ENCODE measurements around the gene PRKCH.
"Not testable (repeated sequence)": the region's sequence is repeated elsewhere in the genome, so short reads cannot be mapped to it uniquely, and the experiment has no call there.

The PRKCH gene

DNA sequence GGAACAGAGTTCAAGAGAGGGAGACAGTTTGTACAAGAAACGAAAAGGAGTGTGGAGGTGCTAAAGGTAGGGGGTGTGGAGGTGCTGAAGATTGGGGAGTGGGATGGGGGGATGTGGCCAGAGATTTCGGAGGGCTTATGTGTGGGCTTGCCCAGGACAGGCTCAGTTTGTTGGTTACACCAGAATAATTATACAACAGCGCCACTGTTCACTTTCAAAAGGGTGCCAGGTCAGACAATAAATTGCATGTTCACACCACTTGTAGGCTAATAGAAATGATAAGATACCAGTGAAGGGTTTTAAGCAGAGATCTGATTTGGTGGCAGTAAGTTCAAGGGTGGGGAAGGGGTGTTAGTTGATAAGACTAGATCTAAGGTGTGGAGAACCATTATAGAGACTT lies 75.3 kb downstream of the PRKCH start:
- DNase-seq: no peak

DNA sequence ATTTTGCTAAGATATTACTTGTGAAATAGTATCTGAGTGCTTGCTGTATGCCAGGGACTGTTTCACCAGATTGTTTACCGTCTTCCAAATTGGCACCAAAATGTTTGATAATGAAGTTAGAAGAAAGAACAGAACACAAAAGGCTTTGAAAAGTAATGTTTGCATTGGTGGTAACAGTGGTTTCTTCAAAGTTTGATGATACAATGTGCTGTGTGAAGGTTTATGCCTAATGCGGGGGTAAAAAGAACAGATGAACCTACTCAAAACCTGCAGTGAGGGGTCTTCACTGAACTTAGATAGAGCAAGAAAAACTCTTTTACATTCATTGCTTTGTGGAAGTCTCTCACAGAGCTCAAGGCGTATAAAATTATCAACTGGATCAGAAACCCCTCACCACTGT lies 76.2 kb downstream of the PRKCH start:
- DNase-seq: no peak

DNA sequence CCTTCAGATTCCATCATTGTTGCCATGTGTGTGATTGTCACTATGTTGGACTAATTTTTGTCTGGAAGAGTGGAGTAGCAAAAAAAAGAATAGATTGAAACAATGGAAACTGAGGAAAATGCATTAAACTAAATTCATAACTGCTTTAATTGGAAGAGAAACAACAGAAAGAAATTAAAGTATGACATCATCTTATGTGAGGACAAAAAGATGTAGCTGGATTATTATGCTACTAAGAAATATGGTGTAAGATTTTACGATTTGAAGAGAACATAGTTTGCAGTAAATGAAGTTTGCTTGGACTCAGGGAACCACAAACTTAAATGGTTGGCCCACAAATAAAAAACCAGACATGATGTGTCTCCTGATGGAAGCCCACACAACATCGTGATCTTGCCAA lies 76.8 kb downstream of the PRKCH start:
- no peak for DNase-seq

DNA sequence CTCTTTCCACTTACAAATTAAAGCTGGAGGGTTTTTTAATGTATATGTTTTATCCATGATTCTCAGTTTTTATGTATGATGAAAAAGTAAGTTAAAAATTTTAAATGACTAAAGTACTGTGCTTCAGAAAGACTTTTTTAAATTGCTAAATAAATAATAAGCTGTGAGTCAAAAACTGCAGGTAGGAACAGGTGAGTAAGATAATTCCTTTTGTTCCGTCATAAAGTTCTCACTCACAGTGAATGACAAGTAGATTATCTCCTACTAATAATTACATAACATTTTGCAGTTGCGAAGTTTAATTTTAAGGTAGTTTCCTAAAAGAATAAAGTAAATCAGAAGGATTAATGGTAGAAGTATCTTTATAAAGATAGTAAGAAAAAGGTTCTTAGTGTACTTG lies 78.0 kb downstream of the PRKCH start:
- no peak for DNase-seq

DNA sequence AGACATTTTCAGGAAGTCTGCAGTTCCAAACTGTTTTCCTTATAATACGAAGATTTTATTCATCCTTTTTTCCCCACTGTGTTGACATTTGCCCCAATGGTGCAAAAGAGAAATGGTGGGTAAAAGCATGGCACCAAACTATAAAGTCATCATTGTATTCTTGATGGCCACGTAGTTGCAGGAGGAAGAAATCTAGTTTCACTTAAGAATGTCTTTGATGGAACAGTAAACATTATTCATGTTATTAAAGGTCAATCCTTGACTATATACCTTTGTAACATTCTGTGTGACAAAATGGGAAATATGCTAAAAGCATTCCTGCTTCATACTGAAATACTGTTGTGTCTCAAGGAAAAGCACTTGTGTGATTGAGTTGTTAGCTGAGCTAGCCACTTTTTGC lies 80.1 kb downstream of the PRKCH start:
- DNase-seq: no peak

DNA sequence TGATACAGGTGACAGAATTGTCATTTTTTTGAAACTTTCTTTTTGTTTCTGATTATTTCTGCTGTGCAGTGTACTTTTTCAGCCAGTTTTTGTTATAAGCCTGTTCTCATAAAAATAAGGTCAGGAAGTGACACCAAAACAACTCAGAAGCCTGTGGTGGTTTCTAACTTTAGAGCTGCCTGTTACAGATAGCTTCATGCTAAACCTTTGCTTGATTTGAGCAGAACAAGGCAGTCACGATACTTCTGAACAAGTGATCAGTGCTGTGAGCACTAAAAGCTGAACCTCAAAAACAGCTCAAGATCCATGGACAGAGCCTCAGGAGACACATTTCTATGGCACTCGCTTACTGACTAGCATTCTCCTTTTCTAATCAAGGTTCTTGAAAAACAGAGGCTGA lies 82.0 kb downstream of the PRKCH start:
- DNase-seq: peak; percentile 10

DNA sequence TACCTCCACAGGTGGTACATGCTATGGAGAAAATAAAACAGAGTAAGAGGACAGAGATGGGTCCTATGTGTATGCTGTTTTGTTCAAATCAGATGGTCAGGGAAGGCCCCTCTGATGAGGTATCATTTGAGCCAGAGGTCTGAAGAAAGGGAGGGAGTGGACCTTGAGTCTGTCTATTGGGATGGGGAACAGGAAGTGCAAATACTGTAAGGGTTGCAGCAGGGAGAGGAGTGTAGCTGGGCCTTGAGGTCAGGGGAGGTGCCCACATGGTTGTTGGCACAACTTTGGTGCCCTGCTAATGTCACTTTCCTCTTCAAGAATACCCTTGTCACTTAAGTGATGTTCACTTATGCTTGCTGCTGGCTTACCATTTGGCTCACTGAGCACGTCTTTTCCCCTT lies 83.3 kb downstream of the PRKCH start:
- DNase-seq: no peak

DNA sequence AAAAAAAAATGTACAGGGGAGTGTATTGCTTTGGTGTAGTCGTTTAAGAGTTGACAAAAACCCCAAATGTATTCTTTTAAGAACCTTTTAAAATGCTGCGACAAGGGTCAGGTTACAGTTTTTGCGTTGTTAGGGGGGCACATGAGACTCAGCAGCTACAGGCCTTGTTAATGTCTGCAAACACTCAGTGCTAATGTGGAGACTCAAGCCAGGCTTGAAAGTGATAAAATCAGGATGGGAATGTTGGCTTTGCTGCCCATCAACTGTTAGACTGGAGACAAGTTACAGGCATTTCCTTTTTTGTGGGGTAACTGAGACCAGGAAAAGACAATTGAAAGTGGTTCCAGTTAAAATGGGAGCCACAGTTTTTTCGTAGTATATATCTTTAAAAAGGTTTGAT lies 84.8 kb downstream of the PRKCH start:
- no peak for DNase-seq

DNA sequence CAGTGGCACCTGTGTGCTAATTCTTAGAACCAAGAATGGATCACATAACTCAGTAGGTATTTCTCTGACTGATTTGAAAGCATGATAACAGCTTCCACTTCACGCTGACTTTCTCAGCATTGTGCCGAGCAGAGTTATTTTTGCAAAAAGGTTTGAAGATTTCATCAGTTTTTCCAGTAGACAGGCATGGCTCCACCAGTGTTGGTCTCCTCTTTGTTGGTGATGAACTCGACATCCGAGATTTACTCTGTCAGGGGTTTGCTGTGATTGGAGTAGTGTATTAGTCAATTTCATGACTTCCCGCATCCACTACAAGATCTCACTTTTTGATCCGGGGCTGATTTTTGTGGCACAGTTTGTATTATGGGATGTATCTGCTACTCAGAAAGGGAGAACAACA lies 85.3 kb downstream of the PRKCH start:
- DNase-seq: no peak

DNA sequence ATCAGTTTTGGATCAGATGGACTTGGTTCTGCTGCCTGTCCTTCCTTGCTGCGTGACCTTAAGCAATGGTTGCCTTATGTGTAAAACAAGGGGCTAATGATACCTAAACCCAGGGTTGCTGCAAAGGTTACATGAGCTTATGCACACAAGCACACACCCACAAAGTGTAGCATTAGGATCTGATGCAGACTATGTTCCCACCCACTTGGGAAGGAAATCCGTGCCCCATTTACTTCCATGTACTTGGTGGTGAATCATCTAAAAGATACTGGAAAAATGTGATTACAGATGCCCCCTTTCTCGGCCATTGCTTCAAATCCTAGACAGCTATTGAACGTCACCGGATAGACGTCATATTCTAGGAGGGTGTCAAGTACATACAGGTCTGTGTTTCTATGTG lies 87.1 kb downstream of the PRKCH start:
- no peak for DNase-seq

DNA sequence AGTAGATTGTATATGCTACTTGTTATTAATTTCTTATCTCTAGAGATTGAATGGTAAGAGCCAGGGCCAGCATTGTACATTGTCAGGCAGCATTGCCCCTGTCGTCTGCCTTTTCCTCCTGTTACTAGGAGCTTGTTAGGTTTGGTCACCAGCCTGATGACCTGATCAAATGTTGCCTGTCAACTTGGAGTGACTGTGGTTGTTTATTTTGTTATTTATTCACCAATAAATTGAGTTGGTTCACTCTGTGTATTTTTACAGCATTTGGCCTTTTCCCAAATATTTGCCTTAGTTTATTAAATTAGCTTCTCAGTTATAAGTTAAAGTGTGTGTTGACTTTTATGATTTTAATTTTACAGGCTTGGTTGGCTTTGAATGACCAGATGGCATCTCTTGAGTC lies 88.4 kb downstream of the PRKCH start:
- no peak for DNase-seq

DNA sequence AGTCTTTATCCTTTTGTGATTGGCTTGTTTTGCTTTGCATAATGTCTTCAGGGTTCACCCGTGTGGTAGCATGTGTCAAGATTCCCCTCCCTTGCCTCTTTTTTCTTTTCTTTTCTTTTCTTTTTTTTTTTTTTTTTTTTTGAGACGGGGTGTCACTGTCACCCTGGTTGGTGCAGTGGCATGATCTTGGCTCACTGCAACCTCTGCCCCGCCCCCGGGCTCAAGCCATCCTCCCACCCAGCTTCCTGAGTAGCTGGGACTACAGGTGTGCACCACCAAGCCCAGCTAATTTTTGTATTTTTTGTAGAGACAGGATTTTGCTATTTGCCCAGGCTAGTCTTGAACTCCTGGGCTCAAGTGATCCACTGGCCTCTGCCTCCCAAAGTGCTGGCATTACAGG lies 94.6 kb downstream of the PRKCH start:
- not testable (repeated sequence) for DNase-seq

DNA sequence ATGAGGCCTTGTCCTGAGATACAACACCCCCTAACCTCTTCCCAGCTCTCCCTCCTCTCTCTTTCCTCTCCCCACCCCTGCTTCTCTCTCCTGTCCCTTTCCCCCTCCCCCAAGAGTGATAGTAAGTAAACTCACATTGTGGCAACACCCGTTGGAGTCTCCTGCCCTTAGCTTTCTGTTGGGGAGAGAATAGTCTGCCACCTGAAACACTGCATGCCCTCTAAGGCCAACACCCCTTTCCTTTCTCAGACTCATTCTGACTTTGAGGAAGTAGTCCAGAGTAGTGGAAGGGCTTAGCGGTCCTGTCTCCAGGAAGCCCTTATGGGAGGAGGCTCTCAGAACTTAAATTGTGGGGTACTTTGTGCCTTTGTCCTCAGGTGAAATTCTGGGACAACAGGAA lies 95.2 kb downstream of the PRKCH start:
- peak; percentile 28 for DNase-seq

DNA sequence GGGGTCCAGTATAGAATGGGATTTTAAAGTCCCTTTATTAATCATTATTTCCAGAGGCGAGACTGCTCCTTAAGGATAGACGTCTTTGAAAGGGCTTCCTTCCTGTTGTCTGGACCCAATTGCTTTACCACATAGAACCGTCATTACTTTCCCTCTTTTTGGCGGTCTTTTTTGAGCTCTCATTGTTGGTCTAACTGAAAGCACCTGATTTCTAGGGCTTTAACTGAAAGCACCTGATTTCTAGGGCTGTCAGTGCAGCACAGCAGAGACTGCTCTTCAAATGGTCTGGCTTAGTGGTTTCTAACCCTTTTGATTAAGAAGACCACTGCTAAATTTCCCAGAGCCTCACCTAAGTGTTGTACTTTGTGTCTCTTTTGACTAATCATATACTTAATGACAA lies 95.8 kb downstream of the PRKCH start:
- no peak for DNase-seq

DNA sequence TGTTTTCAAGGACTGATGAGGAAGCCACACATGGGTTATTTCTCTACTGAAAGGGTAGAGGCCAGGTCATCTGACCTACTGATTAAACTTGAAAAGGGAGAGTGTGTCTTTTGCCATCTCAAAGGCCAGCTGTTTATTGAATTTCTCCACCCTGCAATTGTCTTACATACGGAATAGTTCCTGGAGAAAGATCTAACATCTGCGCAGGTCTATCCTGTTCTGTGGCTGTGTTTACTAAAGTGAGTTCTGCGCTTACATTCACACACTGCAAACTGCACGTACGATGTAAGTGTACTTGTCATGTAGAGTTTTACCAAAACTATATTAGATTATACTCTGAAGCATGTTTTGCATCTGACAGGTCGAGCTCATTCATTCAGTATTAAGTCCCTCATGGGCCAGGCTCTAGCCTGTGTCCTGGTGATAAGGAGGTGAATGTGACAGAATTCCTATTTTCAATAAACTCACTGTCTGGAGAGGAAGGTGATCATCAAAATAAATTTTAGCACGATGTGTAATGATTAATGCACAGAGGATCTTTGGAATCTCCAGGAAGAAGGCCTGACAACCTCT lies 96.6 kb downstream of the PRKCH start:
- DNase-seq: peak; percentile 12

DNA sequence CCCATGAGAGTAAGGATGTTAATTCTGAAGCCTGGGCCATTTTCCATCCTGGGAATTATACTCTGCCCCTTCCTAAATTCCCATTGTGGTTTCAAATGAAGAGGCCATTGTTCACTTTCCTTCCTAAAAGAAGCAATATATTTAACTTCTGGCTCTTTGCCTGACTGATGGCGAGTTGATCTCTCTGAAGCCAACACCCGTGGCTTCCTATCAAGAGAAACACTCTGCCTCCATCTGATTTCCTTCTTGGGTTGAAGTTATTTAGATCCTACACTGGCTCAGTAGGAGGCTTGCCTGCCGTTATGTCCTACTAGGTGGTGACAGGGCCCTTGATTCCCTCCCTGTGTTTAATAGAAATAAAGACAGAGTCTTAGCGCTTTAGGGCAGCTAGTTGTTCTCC lies 97.4 kb downstream of the PRKCH start:
- peak; percentile 68 for DNase-seq

DNA sequence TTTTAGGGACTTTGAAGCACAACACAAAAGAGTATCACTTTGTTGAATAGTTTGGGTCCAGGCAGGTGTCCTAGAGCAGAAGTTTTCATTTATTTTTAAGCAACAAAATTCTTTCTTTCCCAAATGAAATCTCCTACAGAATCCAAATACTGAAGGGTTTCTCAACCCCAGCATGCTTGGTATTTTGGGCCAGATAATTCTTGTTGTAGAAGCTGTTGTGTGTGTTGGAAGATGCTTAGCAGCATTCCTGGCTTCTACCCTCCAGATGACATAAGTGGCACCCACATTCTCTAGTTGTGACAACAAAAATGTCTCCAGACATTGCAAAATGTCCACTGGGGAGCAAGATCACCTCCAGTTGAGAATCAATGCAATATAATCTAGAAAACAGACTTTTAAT lies 97.8 kb downstream of the PRKCH start:
- DNase-seq: no peak

DNA sequence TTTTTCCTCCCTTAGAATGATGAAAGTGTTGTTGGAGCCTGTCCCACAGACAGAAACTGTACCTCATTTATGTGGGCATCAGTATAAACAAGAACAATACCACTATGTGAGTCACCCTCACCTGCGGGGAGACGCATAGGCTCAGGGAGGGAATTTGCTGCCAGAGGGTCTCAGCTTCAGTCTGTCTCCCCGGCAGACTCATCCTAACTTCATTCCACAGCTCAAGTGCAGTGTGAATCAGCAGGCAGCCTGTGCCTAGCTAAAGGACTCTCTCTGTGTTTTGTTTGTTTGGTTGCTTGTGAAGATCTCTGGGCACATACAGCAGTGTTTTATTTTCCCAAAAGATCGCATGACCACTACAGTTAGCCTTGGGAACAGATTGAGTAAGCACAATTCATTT lies 98.9 kb downstream of the PRKCH start:
- DNase-seq: no peak

DNA sequence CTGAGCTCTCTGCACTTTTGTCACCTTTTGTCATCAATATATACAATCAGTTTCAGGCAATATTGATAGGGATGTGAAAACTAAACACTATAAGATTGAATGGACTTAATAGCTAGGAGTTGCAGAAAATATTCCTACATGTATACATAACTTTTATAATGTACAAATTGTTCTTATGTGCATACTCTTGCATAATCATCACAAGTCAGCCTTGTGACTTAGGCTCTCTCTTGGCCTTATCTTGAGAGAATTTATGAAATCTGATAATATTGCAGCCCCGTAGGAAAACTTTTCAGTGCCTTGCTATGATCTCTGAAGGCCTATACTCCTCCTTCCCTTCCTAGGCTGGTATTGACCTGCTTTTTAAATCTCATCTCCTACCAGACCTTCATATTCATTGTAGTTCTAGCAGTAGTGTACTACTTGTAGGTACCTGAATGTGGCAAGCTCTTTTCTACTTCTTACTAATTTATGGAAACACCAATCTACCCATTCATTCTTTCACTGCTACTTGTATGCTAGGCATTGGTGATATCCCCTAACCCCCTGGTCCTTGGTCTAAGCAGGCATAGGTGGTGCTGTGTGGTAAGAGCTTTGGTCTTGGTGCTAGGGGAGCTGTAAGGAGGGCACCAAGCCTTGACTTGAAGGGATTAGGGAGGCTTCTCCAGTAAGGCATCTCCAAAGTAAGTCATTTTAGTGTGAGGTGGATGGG lies 100.0 kb downstream of the PRKCH start:
- peak; percentile 13 for DNase-seq

DNA sequence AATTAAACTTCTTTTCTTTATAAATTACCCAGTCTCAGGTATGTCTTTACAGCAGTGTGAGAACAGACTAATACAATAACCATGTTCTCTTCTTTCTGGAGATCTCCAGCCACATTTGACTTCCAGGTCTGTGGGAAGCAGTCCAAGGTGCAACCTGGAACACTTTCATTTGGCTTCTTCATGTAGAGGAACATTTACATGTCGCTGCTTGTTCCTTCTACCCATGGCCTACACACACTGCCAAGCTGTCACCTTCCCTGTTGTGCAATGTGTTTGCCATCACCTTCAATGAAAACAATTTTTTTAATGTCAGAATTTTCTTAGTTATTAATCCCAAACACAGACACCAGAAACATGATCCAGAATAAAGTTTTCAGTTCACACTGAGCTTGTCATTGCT lies 104.7 kb downstream of the PRKCH start:
- no peak for DNase-seq

DNA sequence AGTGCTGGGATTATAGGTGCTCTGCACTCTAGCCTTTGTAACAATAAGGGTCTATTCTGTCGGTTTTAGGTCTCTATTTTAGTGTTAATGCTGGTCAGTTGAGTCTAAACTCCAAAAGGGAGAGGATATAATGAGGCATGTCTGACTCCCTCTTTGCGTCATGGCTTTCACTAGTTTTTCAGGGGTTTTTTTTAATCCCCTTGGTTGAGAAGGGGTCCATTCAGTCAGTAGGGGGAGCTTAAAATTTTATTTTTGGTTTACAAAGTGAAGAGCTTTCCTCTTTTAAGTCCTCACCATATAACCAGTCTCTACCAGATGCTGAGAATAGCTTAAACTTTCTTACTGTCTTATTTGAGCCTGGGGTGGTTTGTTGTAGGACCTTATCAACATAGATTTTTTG lies 106.9 kb downstream of the PRKCH start:
- DNase-seq: no peak

DNA sequence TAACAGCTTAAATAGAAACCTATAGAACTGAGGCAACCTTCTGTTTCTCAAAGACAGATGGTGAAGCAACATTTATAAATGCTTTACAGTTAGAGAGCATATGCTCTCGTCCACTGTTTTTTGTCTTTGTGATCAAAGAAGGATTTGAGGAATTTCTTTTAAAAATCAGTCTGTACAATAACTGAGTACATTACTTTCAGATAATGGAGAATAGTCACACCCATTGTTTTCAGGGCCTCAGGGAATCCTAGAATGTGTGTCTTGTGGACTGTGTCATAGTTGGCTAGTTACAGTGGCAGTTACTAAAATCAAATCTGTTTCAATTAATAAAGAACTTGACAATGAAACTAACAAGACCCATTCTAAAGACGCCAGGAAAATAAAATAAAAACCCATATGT lies 107.9 kb downstream of the PRKCH start:
- DNase-seq: no peak

DNA sequence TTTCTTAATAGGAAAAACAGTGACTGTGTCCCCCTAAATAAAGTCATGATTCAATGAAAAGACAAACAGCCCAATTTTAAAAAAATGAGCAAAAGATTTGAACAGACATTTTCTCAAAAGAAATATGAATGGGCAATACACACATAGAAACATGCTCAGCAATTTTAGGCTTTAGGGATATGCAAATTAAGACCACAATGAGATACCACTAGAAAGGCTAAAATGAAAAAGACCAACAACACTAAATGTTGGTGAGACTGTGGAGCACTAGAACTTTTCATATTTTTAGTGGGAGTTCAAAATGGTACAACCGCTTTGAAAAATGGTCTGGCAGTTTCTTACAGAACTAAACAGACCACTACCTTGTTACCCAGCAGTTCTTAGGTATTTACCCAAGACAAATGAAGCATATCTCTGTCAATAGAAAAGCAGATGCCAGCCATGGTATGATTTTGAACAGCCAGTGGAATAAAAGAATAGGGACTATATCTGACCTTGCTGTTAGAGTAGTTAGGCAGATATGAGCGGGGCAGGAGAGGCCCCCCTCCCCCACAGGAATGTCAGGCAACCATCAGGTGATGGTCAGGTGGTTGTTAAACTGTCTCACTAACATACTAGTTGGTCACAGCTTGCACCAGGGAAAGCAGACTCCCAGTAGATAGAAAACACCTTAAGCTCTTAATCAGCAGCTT lies 108.8 kb downstream of the PRKCH start:
- no peak for DNase-seq

DNA sequence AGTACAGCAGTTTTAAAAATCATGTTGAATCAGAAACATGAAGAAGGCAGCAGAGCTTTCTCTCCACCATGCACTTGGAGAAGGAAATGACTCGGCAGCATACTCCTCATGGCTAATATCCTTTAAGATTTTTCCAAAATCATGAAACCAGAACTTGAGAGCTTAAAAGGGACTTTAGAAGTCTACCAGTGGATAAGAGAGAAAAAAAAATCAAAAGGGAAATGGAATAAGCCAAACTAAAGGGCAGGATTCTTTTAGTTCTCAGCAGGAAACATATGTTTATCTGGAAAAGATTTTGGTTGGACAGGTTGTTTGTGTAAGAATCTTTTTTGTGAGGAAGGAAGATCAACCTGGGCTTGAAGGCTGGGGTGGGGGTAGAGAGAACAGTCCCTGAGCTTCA lies 111.8 kb downstream of the PRKCH start:
- DNase-seq: no peak

DNA sequence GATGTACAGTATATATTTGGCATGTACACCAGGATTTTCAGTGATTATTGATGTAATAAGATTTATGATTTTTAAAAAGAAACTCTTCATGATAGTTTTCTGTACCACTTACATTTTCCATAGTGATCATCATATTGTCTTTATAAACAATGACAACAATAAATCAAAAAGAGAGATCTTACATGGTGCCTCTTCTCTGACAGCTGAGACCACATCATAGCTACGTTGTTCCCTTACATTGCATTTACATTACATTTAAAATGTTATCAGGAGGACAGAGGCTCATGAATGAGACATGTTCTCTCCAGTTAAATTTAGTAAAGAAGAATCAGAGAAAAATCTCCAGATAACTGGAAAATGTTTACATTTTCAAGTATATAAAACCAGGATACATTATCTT lies 112.4 kb downstream of the PRKCH start:
- no peak for DNase-seq
